Measurements from ENCODE around the gene ERN2.

- TF ChIP-seq CTCF (IDR thresholded peaks at IDR 0.05) (no peak), POLR2A (IDR thresholded peaks at IDR 0.05) (no peak)
These were observed 32.2 kb upstream of the ERN2 start for GRCh38 chr16:23745263-23745662.

All from Peyer's patch (tissue), 4 donors.